GM18517 (cell line): ENCODE data around the gene MELTF.
"Not testable (repeated sequence)": the region's sequence is repeated elsewhere in the genome, so short reads cannot be mapped to it uniquely, and the experiment has no call there.

Source experiments
- ATAC-seq: cut with Tn5 transposase; IDR thresholded peaks from one replicate; pipeline ENCODE4 v1.9.1; 2021; ENCODE audit warnings: mild to moderate bottlenecking, moderate library complexity; ENCODE audit not compliant: unreplicated experiment

Gene MELTF

GRCh38 chr3:197029511-197030167 is at the start of gene MELTF:
TSS of gene MELTF (minus strand) at chr3:197029817. CDS start at chr3:197029702, 115 bp downstream.
- no peak for ATAC-seq

GRCh38 chr3:197076415-197076814 is 46.8 kb upstream of the MELTF start:
- no peak for ATAC-seq

GRCh38 chr3:197068077-197068476 is 38.5 kb upstream of the MELTF start:
- peak; percentile 69 for ATAC-seq

- no peak for ATAC-seq
Observed at GRCh38 chr3:197064771-197065170, 35.2 kb upstream of the MELTF start.

DNA sequence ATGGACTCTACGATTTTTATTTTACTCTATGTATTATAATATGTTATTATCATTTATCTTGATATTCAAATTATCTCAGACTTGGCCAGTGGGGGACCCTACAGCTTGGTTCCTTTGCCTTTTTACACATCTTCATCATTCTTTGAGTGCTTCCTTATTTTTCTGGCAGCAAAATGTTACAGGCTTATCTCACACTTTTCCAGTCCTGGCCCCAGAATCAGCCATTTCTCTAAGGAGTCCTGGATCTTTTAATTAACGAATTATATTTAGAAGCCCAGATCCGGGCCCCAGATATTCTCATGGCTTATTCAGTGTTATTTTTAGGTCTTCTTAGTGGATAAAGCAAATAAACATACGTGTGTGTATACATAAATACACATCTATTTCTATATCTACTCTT is 32.8 kb upstream of the MELTF start:
- ATAC-seq, result no peak

GRCh38 chr3:197051637-197052036 is 22.0 kb upstream of the MELTF start:
- ATAC-seq, result not testable (repeated sequence)

DNA sequence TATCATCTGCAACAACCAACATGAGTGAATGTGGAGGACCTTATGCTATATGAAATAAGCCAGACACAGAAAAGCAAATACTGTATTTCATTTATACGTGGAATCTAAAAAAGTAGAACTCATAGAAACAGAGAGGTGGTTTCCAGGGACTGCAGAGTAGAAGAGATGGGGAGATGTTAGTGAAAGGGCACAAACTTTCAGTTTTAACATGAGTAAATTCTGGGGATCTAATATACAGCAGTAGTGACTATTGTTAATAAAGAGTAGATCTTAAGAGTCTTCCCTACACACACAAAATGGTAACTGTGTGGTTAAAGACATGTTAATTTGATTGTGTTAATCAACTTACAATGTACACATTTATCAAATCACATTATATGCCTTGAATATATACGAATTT is 20.9 kb upstream of the MELTF start:
- ATAC-seq, result no peak

GRCh38 chr3:197042539-197042938 is 12.9 kb upstream of the MELTF start:
- no peak for ATAC-seq

DNA sequence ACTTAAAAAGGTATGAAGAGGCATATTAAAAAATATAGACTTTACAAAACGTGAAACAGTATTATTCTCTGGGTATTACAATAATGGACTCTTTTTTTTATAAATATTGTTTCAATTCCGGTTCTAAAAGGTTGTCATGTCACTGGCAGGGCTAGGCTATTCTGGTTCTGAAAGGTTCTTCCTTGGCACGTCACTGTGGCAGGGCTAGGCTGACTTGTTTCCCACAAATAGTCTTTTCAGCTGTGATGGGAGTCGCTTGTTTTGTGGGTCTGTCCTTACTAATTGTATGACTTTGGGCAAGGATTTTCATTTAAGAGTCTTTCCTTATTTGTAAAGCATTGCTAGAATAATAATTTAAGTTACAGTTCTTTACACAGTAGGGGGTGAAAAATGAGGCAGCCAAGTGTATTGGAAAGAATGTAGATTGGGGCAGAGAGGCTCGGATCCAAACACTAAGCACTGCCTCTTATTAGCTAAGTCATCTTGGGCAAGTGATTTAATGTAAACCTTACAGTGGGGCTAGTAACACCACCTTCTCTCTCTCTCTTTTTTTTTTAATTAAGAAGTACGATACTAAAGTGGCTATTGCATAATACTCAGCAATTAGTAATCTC is 12.4 kb upstream of the MELTF start:
- ATAC-seq, result no peak

DNA sequence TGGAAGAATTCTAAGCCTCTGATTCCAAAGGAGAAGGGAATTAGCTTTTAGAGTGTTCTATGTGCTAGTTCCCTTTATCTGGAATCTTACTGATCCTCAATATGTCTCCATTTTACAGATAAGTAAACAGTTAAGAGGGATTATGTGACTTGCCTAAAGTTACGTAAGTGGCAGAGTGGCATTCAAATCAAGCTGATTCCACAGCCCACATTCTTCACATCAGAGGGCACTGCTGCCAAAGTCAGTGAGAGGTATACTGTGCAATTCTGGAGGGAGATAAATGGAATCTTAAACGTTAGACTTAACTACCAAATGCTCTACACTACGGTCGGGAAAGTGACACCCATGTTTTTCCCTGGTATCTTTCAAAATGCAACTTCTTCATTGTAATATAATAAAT is 11.0 kb upstream of the MELTF start:
- no peak for ATAC-seq

- ATAC-seq, result no peak
Observed at GRCh38 chr3:197038679-197039462, 9.3 kb upstream of the MELTF start.

DNA sequence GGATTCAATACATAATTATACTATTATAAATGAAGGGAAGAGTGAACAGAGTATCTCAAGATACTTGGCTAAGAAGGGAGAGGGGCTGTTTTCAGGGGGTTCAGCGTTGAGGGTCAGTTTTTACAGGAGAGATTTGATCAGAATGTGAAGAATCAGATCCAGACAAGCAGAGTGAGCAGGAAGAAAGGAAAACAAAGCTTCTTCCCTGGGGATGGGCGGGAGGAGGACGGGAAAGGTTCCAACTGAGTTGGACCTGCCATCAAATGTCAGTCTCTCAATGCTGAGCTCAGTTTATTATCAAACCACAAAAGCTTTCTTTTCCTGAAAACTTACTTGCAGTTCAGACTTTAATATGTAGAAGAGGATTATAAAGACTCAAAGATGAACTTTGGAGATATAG is 6.0 kb upstream of the MELTF start:
- ATAC-seq, result no peak

GRCh38 chr3:197034778-197035177 is 5.2 kb upstream of the MELTF start:
- ATAC-seq, result not testable (repeated sequence)

DNA sequence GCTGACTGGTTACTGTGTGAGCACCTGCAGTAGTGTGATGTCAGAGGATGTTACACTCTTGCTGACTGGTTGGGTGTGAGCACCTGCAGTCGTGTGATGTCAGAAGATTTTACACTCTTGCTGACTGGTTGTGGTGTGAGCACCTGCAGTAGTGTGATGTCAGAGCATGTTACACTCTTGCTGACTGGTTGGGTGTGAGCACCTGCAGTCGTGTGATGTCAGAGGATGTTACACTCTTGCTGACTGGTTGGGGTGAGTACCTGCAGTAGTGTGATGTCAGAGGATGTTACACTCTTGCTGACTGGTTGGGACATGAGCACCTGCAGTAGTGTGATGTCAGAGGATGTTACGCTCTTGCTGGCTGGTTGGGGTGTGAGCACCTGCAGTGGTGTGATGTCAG is 4.1 kb upstream of the MELTF start:
- not testable (repeated sequence) for ATAC-seq

DNA sequence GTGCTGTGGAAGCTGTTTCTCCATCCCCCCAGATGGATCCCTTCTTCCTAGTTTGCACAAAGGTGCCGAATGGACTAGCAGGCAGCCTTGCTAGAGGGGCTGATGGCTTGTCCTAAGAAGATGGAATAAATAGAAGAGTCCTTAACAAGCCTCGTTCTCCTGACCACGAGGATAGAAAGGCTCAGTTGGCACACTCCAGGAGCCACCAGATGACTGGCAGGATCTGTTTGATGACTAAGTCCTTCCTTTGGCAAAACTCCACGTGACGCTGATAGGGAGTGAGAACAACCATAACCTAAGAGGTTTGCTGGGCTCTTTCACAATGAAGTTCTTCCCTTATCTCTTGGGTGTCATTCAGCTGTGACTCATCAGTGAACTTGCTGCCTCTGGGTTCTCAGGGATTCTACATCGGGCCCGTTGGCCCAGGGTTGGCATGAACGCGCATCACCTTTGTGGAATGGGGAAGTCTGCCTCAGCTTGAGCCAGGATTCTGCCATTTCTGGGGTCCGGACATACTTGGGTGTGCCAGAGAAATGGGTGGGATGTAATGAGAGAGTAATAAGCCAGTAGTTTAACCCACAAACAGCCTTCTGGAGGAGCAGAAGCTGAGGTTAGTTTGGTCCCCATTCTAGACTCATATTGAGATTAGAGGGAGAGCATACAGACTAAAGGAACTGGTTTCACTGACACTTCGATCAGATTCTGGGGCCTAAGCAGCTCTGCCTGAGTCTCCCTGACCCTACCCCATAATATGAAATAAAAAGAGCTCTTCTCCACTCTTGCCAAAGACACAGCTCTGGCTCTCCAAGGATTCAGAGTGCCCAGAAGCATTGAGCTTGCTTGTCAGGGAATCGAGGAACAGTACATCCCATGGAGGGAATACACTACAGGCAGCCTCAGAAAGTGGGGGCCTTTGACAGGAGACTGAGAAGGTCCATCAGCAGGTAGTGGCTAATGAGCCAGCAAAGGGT is 2.0 kb upstream of the MELTF start:
- ATAC-seq, result no peak

DNA sequence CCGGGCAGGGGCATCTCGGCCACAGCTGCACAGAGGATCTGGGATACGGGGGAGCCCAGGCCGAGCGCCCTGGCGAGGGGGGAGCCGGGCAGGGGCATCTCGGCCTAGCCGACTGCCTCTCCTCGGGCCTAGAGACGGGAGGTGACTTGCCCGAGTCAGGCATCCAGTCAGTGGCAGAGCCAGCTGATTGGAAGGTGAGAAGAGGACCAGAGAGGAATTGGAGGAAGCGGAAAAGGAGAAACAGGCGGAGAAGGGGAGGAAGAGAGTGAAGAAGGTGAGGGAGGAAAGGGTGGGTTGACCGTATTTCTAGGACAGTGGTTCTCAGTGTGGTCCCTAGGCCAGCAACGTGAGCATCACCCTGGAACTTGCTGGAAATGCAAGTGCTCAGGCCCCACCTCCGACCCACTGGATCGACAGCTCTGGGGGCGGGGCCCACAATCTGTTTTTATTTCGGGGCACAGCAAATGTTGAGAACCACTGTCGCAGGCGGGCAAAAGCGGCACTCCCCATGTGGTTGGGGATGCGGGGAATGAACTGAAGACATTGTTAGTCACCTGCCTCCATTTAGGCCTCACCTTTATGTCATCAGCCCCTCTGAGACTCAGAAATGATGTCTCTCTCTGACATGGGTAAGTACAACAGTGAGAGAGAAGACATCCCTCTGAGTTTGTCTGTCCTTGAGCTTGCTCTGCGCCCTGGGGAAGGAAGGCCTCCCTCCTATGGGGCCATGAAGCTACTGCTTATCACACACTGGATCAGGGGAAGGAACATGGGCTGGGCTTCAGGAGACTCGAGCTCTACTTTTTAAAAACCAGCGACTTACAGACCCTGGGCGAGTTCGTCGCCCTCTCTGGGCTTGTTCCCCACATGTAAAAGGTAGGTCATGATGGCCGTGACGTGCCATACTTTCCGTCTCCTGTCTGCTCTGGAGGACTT is 1.0 kb upstream of the MELTF start:
- ATAC-seq, result no peak

DNA sequence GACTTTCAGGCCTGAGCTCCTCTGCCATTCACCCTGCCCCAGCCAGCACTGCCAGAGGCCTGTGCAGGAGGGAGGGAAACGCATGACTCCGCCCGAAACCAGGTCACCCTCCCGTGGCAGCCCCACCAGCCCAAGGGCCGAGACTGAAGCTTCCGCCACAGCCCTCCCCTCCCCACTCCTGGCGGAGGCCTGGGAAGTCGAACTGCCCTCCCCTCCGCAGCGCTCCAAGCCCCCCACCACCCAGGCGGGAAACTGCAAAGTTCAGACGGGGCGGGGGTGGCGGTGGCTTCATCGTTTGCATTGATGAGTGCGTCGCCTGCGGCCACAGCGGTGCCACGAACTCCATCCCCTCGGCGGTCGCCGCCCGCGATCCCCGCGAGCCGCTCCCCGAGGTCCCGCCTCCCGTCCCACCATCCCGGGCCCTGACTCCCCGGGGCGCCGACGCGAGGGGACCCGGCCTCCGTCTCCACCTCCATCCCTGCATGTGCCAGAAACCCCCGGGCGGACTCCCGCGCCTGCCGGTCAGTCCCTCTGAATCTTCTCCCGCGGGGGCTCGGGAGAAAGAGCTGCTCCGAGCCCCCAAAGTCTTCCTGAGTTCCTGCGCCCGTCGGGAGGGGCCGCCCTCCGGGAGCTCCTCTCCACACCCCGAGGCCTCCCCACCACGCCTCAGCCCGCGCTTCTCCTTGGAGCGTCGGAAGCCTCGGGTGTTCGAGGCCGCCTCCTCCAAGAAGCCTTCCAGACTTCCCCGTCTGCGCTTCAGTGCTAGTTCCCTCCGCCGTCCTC is 698 bp downstream of the MELTF start:
- ATAC-seq, result no peak

DNA sequence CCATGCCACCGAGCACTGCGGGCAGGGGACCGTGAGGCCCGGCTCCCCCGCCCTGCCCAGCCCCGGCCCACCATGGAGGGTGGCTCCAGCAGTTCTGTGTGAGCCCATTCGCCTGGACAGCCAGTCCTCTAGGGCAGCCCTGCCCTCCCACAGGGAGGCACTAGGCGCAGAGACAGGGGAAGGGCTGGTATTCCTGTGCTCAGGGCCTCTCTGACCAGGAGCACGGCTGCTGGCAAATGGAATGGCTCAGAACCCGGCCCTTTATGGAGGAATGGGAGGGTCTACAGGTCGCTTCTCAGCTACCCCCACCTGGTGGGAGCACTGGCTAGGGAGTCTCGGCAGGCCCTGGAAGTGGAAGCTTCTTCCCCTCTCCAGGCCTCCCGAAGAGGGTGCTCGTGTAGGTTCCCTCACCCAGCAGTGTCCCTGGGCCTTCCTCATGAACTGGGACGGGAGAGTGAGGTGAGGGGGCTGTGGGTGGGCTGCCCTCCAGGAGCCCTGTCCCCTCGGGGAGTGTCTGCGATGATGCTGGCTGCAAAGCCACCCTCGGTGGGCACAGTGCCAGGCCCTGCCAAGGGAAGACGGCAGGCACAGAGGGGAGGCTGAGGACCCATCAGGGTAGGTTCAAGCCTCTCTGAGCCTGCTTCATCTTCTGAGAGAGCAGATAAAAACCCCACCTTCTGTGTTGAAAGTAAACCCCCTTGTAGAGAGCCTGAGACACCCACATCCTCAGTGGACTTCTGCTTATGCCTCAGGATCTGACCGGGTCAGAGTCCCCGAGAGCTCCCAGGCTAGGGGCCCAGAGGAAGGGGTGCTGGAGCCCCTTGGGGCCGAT is 1.5 kb downstream of the MELTF start:
- ATAC-seq, result no peak
